Epidermal melanocyte (primary cell): ENCODE data around the gene NDE1.
"Not testable (repeated sequence)": the region's sequence is repeated elsewhere in the genome, so short reads cannot be mapped to it uniquely, and the experiment has no call there.

Experiments used
- DNase-seq: peaks from one replicate; pipeline ENCODE4 v3.0.0; 2011; ENCODE audit warnings: low spot score; ENCODE audit not compliant: insufficient read length

The NDE1 gene

GRCh38 chr16:15694499-15694898 lies 44.5 kb downstream of the NDE1 start:
- no peak for DNase-seq

- DNase-seq: no peak
Observed at GRCh38 chr16:15699819-15700218, 49.8 kb downstream of the NDE1 start.

GRCh38 chr16:15701367-15701766 lies 51.3 kb downstream of the NDE1 start:
- DNase-seq: no peak

- no peak for DNase-seq
Observed at GRCh38 chr16:15701975-15702970, 52.2 kb downstream of the NDE1 start.

DNA sequence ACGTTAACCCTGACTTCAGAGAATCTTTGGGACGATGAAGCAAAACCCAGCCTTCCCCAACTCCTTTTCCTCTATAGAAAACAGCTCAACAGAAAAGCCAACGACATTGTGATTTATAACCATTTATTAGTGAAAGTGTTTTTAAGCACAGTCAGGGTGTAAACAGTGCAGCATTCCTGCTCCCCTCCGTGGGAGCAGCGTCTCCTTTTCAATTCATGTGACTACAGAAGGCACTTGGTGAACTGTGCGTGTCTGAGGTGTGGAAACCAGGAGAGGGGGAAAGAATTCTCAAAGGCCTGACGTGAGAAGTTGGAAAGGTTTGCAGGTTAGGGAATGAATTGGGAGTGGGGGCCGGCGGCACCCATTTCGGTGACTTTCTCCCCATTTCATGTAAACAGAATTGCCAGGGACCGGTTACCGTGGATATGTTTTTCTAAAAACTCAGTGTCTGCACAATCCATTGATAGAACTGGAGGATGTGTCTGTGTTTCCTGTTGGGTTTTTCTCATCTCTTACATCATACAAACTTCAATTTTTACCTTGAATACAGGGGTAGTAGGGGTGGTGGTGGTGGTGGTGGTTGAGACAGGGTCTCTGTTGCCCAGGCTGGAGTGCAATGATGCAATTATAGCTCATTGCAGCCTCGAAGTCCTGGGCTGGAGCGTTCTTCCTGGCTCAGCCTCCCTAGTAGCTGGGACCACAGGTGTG lies 53.1 kb downstream of the NDE1 start:
- DNase-seq: no peak

- peak; percentile 91 for DNase-seq
Observed at GRCh38 chr16:15704545-15704987, 54.5 kb downstream of the NDE1 start.

DNA sequence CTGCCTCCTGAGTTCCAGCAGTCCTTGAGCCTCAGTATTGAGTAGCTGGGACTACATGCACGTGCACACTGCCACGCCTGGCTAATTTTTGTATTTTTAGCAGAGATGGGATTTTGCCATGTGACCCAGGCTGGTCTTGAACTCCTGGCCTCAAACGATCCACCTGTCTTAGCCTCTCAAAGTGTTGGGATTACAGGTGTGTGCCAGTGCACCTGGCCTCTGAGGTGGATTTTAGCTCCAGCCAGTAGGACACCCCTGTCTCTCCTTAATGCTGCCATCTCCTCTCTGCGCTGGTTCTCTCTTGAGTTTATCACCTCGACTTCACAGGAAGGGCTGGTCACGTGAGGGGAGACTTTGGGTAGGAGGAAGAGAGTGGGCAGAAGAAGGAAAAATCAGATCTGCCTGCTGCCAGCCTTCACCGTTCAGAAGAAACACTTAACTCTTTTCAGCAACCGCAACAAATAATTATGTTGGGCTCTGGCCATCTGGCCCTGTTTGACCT lies 55.1 kb downstream of the NDE1 start:
- DNase-seq: no peak

DNA sequence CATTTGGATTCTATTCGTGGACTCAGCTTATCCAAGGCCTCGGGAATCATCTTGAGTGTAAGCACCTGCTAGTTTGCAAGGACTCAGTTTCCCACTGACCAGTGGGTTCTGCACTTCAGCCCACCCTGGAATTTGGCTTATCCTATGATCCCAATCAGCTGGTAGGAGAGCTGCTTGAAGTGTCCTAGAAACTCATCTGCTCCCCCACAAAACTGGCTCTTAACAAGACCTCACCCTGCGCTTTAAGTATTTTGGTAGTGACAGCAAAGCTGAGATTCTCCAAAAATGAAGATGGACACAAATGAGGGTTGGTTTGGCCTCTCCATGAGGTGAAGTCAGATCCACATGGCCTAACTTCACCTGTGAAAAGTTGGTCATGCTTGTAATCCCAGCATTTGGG lies 57.3 kb downstream of the NDE1 start:
- no peak for DNase-seq

DNA sequence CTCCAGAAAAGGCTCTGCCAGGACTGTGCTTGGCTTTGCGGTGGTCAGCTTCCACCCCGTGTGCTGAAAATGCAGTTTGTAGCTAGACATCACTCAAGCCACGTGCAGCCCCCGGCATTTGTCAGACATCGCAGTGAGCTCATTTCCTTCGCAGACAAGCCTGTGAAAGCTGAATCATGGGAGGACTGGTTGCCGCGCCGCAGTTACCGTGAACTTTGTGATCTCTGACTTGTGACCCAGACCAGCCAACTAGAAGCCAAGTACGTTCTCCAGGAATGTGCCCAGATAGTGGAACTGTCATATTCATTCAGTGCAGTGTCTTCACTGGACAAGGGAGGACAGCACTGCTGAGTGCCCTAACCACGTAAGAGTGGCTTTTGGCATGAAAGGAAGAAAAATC lies 58.1 kb downstream of the NDE1 start:
- no peak for DNase-seq

- no peak for DNase-seq
Observed at GRCh38 chr16:15708997-15709396, 59.0 kb downstream of the NDE1 start.

DNA sequence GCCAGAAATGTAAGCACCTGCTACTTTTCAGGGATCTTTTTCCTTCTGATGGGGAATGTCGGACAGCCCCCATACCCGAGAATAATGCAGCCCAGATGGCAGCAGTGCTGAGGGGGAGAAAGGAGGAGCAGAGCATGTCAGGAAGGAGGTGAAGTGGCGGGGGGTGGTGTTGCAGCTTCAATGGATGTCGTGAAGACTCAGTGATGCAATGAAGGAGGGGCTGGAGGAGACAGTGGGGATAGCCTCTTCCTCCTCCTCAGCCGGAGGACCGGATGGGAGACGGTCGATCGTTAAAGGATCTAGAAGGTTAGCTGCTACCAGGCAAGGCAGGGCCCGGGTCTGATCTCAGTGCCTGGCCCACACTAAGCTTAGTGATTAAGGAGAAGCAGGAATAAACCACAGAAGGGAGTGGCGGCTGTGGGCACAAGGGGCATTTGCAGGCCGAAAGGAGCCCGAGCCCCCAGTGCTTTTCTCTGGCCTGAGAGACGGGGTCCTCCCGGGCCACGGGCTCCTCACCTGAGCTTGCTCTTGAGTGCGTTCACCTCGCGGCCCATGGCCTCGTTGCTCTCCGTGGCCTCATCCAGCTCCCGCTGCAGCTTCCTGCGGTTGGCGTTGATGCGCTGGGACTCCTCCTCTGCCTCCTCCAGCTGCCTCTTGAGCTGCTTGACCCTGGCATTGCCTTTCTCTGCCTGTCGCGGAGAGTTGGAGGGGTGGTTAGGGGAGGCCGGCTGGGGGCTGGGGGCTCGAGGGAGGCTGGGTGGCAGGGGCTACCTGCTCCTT lies 64.5 kb downstream of the NDE1 start:
- DNase-seq: no peak

GRCh38 chr16:15715221-15715620 lies 65.2 kb downstream of the NDE1 start:
- no peak for DNase-seq

DNA sequence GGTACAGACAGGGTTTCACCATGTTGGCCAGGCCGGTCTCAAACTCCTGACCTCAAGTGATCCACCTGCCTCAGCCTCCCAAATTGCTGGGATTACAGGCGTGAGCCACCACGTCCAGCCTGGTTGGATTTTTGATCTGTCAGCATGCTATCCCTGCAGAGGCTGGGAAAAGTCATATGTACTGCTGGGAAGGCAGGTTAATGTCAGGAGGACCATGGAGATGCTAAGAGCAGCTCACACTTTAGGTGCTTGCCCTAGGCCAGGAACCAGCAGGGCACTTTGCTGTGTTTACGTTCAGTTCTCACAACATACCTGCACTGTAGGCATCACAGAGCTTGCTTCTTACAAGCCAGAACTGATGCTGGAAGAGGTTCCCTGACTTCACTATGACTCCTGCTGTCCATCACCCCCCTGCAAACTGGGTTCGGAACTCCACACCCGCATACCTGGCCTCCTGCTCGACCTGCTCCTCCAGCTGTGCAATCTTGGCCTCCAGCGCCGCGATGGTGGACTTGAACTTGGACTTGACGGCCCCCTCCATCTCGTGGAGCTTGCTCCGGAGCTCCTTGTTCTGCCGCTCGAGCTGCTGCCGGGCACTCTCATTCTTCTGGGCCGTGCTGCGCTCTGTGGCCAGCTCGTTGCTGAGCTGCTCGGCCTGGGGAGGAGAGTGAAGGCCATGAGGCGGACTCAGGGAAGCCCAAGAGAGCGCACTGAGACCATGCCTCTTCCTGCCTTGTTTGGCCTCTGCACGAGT lies 66.8 kb downstream of the NDE1 start:
- no peak for DNase-seq

- DNase-seq: no peak
Observed at GRCh38 chr16:15721018-15721417, 71.0 kb downstream of the NDE1 start.

DNA sequence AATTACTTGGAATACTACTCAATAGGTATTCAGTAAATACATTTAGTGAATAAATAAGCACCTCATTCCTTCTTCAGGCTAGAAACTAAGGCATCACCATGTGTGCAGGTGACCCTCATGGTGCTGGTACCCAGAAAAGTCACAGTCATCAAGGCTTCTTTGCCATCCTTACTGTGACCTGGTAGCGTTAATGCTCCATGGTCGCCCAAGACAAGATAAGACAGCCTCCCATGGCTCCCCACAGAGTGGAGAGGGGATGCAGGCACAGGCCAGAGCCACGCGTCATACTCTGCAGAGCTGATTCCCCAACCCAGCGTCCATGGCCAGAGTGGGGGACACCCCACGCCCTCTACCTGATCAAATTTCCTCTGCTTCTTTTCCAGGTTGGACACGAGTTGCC lies 73.8 kb downstream of the NDE1 start:
- no peak for DNase-seq

GRCh38 chr16:15725641-15726240 lies 75.7 kb downstream of the NDE1 start:
- no peak for DNase-seq

- DNase-seq: no peak
Observed at GRCh38 chr16:15726715-15727114, 76.7 kb downstream of the NDE1 start.

DNA sequence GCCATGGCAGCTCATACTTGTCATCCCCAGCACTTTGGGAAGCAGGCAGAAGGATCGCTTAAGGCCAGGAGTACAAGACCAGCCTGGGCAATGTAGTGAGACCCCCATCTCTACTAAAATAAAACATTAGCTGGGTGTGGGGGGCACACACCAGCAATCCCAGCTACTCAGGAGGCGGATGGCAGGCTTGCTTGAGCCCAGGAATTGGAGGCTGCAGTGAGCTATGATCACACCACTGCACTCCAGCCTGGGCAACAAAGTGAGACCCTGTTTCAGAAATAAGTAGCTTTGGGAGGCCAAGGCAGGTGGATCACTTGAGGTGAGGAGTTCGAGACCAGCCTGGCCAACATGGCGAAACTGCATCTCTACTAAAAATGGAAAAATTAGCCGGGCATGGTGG lies 77.7 kb downstream of the NDE1 start:
- DNase-seq: not testable (repeated sequence)

- DNase-seq: no peak
Observed at GRCh38 chr16:15729152-15729551, 79.1 kb downstream of the NDE1 start.

DNA sequence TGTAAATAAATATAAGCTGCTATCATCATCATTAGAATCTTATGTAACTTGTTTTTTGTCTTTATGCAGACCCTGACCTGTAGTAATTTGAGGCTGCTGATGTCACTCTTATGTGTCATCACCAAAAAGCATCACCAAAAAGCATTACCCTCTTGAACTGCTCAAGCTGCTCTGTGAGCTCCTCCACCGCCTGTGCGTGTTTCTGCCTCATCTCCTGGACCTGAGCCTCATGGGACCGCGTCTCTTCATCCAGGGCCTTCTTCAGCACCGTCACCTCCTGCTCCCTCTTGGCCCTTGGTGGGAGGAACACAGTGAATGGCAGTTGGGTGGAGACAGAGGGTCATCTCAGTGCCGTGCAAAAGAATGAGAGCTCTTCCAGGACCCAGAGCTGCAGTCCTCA lies 82.4 kb downstream of the NDE1 start:
- DNase-seq: no peak
